HepG2 (cell line): ENCODE results near the gene SLC27A1. TPM values are rescaled to one million over a fixed set of nuclear protein-coding genes. Genes with fewer than 3 reads are reported as not detected.

Experiments used
- AGO2 ChIP-seq: fragments of 200-400 bp; formaldehyde crosslinking; optimal IDR thresholded peaks from 2 replicates; pipeline ENCODE3; 2017; ENCODE audit warnings: mild to moderate bottlenecking, low read depth, low read length, moderate library complexity
- BCL6 ChIP-seq: IDR thresholded peaks from 2 replicates; pipeline ENCODE4 v1.6.1; 2016; ENCODE audit warnings: missing genetic modification reagents, missing compliant biosample characterization
- DNMT1 ChIP-seq: sonication (generic); formaldehyde crosslinking; IDR thresholded peaks from 2 replicates; pipeline ENCODE4 v1.5.1; 2020; ENCODE audit warnings: mild to moderate bottlenecking, missing genetic modification reagents
- DR1 ChIP-seq: sonication (generic); formaldehyde crosslinking; IDR thresholded peaks from 2 replicates; pipeline ENCODE4 v1.8.0; 2021; ENCODE audit warnings: mild to moderate bottlenecking, missing genetic modification reagents, inconsistent platforms
- HHEX ChIP-seq: IDR thresholded peaks from 2 replicates; pipeline ENCODE4 v1.6.1; 2016; ENCODE audit warnings: control low read depth
- KDM6A ChIP-seq: IDR thresholded peaks from 2 replicates; pipeline ENCODE4 v1.6.1; 2016; ENCODE audit warnings: low read depth
- KLF12 ChIP-seq: sonication (generic); formaldehyde crosslinking; IDR thresholded peaks from 2 replicates; pipeline ENCODE4 v1.4.0; 2020; ENCODE audit warnings: missing genetic modification reagents, borderline replicate concordance
- MED13 ChIP-seq: sonication (generic); formaldehyde crosslinking; IDR thresholded peaks from 2 replicates; pipeline ENCODE4 v1.5.0; 2020; ENCODE audit warnings: missing genetic modification reagents
- NFIB ChIP-seq: sonication (generic); formaldehyde crosslinking; IDR thresholded peaks from 2 replicates; pipeline ENCODE4 v1.9.0; 2021; ENCODE audit warnings: missing genetic modification reagents, mild to moderate bottlenecking, borderline replicate concordance
- NFYC ChIP-seq: IDR thresholded peaks from 2 replicates; pipeline ENCODE4 v1.6.1; 2016; ENCODE audit warnings: missing genetic modification reagents, missing compliant biosample characterization
- REPIN1 ChIP-seq: sonication (generic); formaldehyde crosslinking; IDR thresholded peaks from 2 replicates; pipeline ENCODE4 v1.8.0; 2022; ENCODE audit warnings: missing genetic modification reagents, low read depth, mild to moderate bottlenecking, borderline replicate concordance
- RORA ChIP-seq: sonication (generic); formaldehyde crosslinking; IDR thresholded peaks from 2 replicates; pipeline ENCODE4 v1.5.0; 2020; ENCODE audit warnings: mild to moderate bottlenecking, missing genetic modification reagents, moderate library complexity
- SIN3A ChIP-seq: IDR thresholded peaks from 2 replicates; pipeline ENCODE4 v1.6.1; 2011; ENCODE audit warnings: low read depth, mild to moderate bottlenecking, control low read depth, low read length, borderline replicate concordance
- SP1 ChIP-seq, 2 experiments: fragments of 450-650 bp in 1 of 2; sonication (generic) in 1 of 2; formaldehyde crosslinking in 1 of 2; IDR thresholded peaks; 2 replicates each; pipeline versions ENCODE4 v1.4.0 to v1.6.1; 2016 to 2020; ENCODE audit warnings: missing genetic modification reagents in 1 of 2
- SRSF9 ChIP-seq: fragments of 200-400 bp; formaldehyde crosslinking; IDR thresholded peaks from 2 replicates; pipeline ENCODE4 v1.6.1; 2018; ENCODE audit warnings: borderline replicate concordance, mild to moderate bottlenecking, low read depth, low read length; ENCODE audit not compliant: insufficient read depth, poor library complexity, severe bottlenecking
- YY1 ChIP-seq: IDR thresholded peaks from 2 replicates; pipeline ENCODE4 v1.6.1; 2011; ENCODE audit warnings: low read length, low read depth, moderate library complexity, mild to moderate bottlenecking; ENCODE audit not compliant: insufficient read depth, insufficient replicate concordance
- ZBTB7A ChIP-seq: sonication (generic); formaldehyde crosslinking; IDR thresholded peaks from 2 replicates; pipeline ENCODE4 v1.8.0; 2022; ENCODE audit warnings: mild to moderate bottlenecking, missing genetic modification reagents
- ZNF12 ChIP-seq: sonication (generic); formaldehyde crosslinking; IDR thresholded peaks from 2 replicates; pipeline ENCODE4 v1.5.0; 2020; ENCODE audit warnings: missing genetic modification reagents
- ZNF143 ChIP-seq: sonication (generic); formaldehyde crosslinking; IDR thresholded peaks from 2 replicates; pipeline ENCODE4 v1.4.0; 2020; ENCODE audit warnings: missing genetic modification reagents
- ZNF572 ChIP-seq: sonication (generic); formaldehyde crosslinking; IDR thresholded peaks from 2 replicates; pipeline ENCODE4 v1.5.1; 2020; ENCODE audit warnings: mild to moderate bottlenecking, missing genetic modification reagents
- polyA plus RNA-seq, 8 experiments: library from polyadenylated mRNA; depleted of rRNA in 3 of 8; stranded (reverse) in 7 of 8; unstranded in 1 of 8; fragments of >200 nt; fragmentation: Illumina TruSeq in 4 of 8; extraction: Trizol in 4 of 8; gene quantifications; 2 replicates each; pipeline versions ENCODE4 v1.2.1 to v1.2.3, GENCODE V29; 2011 to 2016; ENCODE audit warnings: low read depth in 4 of 8, missing spikeins in 1 of 8, mixed read lengths in 1 of 8; ENCODE audit not compliant: insufficient read depth in 1 of 8
- total RNA-seq, 5 experiments: library from RNA; depleted of rRNA; stranded (reverse); fragments of >200 nt; fragmentation: Illumina TruSeq; extraction: Trizol; gene quantifications; 2 replicates each; pipeline ENCODE4 v1.2.3, GENCODE V29; 2016; ENCODE audit warnings: low read depth in 1 of 5
- TF ChIP-seq, protein P1 (sequence below): sonication (generic); formaldehyde crosslinking; IDR thresholded peaks from 2 replicates; pipeline ENCODE4 v1.8.1; 2023; ENCODE audit warnings: mild to moderate bottlenecking, missing genetic modification reagents
- TF ChIP-seq, protein P2 (sequence below): sonication (generic); formaldehyde crosslinking; IDR thresholded peaks from 2 replicates; pipeline ENCODE4 v1.8.1; 2023; ENCODE audit warnings: mild to moderate bottlenecking, missing genetic modification reagents
- TF ChIP-seq, protein P3 (sequence below): sonication (generic); formaldehyde crosslinking; IDR thresholded peaks from 2 replicates; pipeline ENCODE4 v1.5.1; 2020; ENCODE audit warnings: missing genetic modification reagents, mild to moderate bottlenecking, borderline replicate concordance
- TF ChIP-seq, protein P4 (sequence below): sonication (generic); formaldehyde crosslinking; IDR thresholded peaks from 2 replicates; pipeline ENCODE4 v1.4.0; 2020; ENCODE audit warnings: missing genetic modification reagents

SLC27A1 gene
- total and polyA plus RNA-seq, 2 of the 13 experiments (the other 11 are each of a cell fraction or from before 2014, with no cell fraction given) = 4.1 to 8.8 TPM

DNA sequence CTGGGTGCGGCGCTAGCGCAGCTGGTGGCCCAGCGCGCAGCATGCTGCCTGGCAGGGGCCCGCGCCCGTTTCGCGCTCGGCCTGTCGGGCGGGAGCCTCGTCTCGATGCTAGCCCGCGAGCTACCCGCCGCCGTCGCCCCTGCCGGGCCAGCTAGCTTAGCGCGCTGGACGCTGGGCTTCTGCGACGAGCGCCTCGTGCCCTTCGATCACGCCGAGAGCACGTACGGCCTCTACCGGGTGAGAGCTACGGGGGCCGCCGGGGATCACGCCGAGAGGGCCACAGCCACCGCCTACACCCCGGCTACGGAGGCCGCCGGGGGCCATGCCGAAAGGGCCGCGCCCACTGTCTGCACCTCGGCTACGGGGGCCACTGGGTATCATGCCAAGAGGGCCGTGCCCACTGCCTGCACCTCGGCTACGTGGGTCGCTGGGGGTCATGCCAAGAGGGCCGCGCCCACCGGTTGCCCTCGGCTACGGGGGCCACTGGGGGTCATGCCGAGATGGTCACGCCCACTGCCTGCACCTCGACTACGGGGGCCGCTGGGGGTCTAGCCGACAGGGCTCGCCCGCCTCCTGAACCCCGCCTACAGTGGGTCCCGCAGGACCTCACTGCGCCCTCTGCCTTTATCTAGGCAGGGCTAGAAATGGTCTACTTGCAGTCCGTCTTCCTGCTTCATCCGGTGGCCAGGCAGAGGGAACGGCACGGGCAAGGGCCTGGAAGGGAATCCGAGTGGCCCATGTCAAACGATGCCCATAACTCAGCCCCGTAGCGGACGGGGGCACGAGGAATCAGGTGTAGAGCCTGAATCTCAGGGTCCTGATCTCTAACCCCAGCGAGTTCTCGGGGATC, 41.6 kb downstream of the SLC27A1 start (continued):
- TF ChIP-seq, protein P1, sequence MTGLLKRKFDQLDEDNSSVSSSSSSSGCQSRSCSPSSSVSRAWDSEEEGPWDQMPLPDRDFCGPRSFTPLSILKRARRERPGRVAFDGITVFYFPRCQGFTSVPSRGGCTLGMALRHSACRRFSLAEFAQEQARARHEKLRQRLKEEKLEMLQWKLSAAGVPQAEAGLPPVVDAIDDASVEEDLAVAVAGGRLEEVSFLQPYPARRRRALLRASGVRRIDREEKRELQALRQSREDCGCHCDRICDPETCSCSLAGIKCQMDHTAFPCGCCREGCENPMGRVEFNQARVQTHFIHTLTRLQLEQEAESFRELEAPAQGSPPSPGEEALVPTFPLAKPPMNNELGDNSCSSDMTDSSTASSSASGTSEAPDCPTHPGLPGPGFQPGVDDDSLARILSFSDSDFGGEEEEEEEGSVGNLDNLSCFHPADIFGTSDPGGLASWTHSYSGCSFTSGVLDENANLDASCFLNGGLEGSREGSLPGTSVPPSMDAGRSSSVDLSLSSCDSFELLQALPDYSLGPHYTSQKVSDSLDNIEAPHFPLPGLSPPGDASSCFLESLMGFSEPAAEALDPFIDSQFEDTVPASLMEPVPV (CRISPR knock-in tag) = peak; percentile 43
- TF ChIP-seq ZNF143 (CRISPR knock-in tag) = peak; percentile 60
- peak; percentile 74 for TF ChIP-seq YY1
- TF ChIP-seq ZBTB7A = peak; percentile 82; the same call in 1 of the 2 replicates
- no peak; the same call in 1 of the 2 replicates for TF ChIP-seq ZNF12 (CRISPR knock-in tag)
- no peak for TF ChIP-seq SIN3A
- no peak for TF ChIP-seq HHEX (CRISPR knock-in tag)
- TF ChIP-seq, protein P2, sequence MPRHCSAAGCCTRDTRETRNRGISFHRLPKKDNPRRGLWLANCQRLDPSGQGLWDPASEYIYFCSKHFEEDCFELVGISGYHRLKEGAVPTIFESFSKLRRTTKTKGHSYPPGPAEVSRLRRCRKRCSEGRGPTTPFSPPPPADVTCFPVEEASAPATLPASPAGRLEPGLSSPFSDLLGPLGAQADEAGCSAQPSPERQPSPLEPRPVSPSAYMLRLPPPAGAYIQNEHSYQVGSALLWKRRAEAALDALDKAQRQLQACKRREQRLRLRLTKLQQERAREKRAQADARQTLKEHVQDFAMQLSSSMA (CRISPR knock-in tag) = peak; percentile 96; the same call in 1 of the 2 replicates
- TF ChIP-seq ZNF572 (CRISPR knock-in tag) = 0 out of 2 replicates have a peak, but pooled peaks have one; percentile 80
- peak; percentile 63; the same call in 1 of the 2 replicates for TF ChIP-seq DNMT1
- TF ChIP-seq, protein P3, sequence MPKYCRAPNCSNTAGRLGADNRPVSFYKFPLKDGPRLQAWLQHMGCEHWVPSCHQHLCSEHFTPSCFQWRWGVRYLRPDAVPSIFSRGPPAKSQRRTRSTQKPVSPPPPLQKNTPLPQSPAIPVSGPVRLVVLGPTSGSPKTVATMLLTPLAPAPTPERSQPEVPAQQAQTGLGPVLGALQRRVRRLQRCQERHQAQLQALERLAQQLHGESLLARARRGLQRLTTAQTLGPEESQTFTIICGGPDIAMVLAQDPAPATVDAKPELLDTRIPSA = peak; percentile 93; the same call in 1 of the 2 replicates
- peak; percentile 84 for TF ChIP-seq DR1 (CRISPR knock-in tag)
- peak; percentile 76 for TF ChIP-seq REPIN1 (CRISPR knock-in tag)
- no peak for TF ChIP-seq RORA
- TF ChIP-seq SP1 (IDR thresholded peaks at IDR 0.05) = 0 out of 2 replicates have a peak, but pooled peaks have one; percentile 25
- TF ChIP-seq SP1 (CRISPR knock-in tag; IDR thresholded peaks at IDR 0.05) = peak; percentile 93
- no peak for TF ChIP-seq MED13
- TF ChIP-seq NFYC (CRISPR knock-in tag) = 0 out of 2 replicates have a peak, but pooled peaks have one; percentile 17
- peak; percentile 53 for TF ChIP-seq BCL6 (CRISPR knock-in tag)
- 0 out of 2 replicates have a peak, but pooled peaks have one; percentile 8 for TF ChIP-seq KDM6A (CRISPR knock-in tag)
- TF ChIP-seq, protein P4, sequence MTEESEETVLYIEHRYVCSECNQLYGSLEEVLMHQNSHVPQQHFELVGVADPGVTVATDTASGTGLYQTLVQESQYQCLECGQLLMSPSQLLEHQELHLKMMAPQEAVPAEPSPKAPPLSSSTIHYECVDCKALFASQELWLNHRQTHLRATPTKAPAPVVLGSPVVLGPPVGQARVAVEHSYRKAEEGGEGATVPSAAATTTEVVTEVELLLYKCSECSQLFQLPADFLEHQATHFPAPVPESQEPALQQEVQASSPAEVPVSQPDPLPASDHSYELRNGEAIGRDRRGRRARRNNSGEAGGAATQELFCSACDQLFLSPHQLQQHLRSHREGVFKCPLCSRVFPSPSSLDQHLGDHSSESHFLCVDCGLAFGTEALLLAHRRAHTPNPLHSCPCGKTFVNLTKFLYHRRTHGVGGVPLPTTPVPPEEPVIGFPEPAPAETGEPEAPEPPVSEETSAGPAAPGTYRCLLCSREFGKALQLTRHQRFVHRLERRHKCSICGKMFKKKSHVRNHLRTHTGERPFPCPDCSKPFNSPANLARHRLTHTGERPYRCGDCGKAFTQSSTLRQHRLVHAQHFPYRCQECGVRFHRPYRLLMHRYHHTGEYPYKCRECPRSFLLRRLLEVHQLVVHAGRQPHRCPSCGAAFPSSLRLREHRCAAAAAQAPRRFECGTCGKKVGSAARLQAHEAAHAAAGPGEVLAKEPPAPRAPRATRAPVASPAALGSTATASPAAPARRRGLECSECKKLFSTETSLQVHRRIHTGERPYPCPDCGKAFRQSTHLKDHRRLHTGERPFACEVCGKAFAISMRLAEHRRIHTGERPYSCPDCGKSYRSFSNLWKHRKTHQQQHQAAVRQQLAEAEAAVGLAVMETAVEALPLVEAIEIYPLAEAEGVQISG (CRISPR knock-in tag) = peak; percentile 84
- no peak for TF ChIP-seq SRSF9
- TF ChIP-seq NFIB = no peak
- TF ChIP-seq AGO2 = peak; percentile 95
- peak; percentile 94; the same call in 1 of the 2 replicates for TF ChIP-seq KLF12 (CRISPR knock-in tag)
